HG03432 (cell line): ENCODE data around the gene WFIKKN1.
A peak's percentile ranks its signal among the peaks of the same experiment; 100 is the strongest.

ENCODE experiments used
- ATAC-seq: cut with Tn5 transposase; IDR thresholded peaks from one replicate; pipeline ENCODE4 v1.9.1; 2021; ENCODE audit warnings: mild to moderate bottlenecking, moderate library complexity; ENCODE audit not compliant: unreplicated experiment

The WFIKKN1 gene

DNA sequence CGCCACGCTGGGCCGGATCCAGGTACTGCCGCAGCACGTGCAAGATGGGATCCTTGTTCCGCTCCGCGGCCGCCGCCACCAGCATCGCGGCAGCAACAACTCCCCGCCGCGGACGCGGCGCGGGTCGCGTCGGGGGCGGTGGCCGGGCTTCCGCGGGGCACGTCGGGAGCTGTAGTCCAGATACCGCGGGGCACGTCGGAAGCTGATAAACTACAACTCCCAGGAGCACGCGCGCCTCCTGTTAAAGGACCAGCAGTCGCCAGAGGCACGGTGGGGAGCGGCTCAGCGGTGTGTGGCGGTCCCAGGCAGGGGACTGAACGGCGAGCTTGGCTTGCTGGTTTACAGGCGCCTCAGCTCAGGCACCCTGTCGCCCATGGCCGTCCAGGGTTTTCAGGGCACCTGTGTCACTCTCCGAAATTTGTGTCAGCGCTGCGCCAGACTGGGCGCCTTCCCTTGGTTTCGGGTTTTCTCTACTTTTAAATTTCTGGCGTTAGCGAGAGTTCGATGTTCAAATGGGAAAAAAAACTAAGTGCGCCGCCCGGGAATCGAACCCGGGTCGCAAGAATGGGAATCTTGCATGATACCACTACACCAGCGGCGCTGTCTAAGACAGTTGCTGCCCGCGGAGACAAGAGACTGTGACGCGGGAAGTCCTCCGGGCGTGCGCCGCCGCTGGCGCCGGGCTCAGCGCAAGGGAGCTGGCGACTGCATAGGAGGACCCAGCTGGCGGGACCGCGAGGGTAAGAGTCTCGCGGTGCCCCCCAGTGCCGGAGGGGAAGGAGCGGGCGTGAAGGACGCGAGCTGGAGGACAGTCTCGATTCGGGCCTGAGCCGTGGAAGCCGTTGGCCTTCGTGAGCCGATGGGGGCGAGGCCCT is 5.7 kb downstream of the WFIKKN1 start, which contains the start of gene METTL26:
Gene METTL26, minus strand, starts transcription at position 100 of the 875 bp plus-strand sequence. Its CDS starts 15 bp downstream, at position 85.
- peak; percentile 66 for ATAC-seq

DNA sequence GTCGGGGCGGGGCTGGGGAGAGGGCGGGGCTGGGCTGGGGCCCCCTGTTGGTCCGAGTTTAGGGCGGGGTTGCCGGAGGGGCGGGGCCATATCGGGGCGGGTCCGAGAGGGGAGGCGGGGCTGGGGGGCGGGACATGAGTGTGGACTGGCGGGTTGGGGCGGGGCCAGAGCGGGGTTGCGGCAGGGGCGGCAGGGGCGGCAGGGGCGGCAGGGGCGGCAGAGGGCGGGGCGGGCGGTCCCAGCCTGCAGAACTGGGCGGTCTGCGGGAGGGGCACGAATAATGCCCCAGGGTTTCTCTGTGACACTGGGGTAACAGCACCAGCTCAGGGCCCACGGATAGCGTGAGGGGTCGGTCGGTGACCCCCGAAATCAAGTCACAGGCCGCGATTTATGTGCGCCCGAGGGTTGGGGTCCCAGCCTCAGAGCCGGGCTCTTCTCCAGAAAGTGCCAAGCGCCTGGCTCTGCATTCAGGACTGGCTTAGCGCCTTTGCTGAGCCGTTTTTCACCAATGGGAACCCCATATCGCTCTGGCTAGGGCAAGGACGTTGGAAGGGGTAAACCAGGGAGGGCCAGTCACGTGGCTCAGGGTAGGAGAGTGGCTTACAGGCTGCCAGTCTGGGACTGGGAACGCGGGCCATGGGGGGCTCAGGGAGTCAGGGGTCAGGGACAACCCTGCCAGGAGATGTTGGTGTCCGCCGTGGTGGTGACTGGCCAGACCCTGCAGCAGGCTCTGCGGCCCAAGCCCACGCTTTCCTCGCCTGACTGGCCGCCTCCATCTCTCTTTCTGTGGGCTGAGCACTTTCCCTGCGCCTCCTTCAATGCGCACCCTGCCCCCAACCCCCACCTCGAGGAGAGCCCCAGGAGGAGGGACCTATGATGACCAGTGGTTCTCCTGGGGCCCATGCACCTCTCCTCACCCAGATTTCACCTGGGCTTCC is 6.6 kb downstream of the WFIKKN1 start:
- ATAC-seq, result no peak

DNA sequence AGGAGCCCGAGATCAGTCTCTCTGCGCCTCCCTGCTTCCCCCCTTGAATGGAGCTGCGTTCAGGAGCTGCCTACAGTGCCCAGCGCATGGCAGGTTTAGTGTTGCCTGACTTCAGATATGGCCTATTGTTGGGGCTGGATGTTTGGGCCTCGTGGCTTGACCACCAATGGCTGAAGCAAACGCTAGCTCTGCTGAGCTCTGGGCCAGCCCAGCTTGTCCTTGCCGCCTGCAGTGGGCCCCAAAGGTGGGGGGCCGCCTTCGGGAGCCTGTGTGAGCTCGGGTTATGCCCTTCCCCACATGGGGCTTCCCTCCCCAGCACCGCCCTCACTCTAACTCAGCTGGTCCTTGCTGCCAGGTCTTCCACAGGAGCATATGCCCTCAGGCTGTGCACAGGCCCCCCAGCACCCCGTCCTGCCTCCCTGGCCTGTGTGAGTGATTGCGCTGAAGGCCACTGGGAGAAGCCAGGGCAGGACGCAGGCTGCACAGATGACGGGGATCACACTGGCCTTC is 7.3 kb downstream of the WFIKKN1 start:
- ATAC-seq, result no peak

DNA sequence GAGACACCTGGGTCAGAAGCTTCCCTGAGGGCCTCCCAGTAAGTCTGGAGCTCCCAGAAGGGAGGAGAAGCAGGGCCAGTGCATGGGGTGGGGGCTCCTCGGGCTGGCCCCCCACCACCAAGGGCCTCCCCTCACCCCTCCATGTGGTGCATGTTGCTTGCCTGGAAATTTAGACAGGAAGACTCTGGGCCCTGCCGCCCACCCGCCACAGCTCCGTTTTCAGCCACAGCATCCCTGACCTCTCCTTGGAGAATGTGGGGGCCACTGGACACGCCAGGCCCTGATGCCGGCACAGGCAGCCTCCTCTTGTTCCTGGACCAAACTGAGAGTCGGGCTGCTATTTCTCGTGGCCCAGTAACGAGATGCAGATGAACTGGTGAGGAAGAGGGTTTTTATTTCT is 8.1 kb downstream of the WFIKKN1 start:
- no peak for ATAC-seq

DNA sequence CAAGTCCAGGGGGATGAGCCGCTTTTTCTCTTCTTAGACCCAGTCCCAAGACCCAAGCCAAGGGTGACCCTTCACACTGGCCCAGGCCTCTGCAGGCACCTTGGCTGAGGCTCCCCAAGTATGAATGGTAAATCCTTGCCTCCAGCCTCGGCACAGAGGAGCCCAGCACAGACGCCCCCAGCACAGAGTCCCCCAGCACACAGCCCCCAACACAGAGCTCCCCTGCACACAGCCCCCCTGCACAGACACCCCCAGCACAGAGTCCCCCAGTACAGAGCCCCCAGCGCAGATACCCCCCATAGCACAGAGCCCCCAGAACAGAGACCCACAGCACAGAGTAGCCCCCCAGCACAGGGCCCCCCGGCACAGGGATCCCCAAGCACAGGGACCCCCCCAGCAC is 9.8 kb downstream of the WFIKKN1 start:
- no peak for ATAC-seq

DNA sequence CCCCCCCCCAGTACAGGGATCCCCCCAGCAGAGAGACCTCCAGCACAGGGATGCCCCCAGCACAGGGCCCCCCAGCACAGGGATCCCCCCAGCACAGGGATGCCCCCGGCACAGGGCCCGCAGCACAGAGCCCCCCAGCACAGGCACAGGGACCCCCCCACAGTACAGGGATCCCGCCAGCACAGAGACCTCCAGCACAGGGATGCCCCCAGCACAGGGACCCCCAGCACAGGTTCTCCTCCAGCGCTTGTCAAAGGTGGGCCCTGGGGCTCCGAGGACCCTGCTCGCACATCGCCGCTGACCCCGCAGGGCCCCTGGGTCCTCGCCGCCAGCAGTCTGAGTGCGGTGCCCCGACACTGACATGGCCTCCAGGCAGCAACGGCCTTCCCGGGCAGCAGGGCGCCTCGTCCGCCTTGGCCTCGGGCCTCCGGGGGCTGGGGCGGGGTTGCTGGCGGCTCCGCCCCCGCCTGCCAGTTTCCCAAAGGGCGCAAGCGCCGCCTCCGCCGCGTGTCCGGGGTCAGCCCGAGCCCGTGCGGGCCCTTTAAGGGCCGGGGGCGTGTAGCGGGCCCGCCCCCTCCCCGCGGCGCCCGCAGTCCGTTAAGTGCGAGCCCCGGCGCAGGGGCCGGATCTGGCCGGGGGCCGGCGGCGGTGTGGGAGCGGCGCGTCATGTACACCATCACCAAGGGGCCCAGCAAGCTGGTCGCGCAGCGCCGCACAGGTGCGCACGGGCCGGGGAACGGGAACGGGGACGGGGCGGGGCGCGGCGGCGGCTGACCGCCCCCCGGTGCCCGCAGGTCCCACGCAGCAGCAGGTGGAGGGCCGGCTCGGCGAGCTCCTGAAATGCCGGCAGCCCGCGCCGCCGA is 10.8 kb downstream of the WFIKKN1 start, which contains the start of gene MCRIP2:
Gene MCRIP2, plus strand, starts transcription at position 503 of the 863 bp plus-strand sequence. Its CDS starts 164 bp downstream, at position 667.
- peak; percentile 50 for ATAC-seq

DNA sequence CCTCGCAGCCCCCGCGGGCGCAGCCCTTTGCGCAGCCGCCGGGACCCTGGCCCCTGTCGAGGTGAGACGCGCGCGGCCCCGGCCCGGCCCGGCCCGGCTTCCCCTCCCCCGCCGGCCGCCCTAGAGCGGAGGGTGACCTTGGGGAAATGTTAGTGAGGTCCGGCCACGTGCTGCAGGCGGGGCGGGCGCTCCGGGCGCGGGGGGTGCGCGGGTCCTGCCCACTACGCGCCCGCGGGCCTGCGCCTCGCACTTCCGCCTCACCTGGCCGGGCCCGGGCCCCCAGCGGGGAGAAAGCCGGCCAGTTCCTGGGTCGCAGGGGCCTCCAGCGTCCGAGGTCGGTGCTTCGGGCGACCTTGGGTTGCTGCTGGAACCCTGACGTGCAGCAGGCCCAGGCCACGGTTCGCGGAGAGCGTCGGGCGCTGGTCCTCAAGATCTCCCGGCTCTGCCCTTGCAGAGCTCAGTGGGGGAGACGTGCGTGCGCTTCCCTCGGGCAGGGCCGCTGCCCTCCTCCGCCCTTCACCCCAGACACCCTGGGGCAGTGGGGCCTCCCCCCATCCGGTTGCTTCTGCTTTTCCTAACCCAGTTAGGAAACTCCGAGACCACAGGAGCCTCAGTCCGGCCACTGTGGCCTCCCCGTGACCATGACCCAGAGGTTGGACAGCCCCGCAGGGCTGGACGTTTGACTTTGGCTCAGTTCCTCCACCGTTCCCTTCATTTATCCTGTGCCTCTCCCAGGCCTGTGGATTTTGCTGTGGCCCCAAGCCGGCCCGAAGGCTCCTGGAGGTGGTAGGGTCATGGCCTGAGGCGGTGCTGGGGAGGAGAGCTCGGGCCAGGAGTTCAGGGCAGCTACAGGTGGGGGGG is 11.6 kb downstream of the WFIKKN1 start:
- ATAC-seq, result peak; percentile 43

DNA sequence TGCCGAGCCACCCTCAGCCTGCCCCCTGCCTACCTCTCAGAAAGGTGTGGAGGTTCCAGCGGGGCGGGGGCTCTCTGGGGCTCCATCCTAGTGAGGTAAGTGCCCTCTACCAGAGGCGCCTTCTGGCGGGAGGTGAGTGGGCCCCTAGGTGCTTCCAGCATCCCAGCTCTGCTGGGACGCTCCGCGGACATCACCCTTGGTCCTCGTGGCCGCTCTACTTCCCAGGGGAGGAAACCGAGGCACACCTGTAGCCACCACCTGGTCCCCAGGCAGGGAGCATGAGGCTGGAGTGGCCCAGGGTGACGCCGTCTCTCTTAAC is 12.2 kb downstream of the WFIKKN1 start:
- ATAC-seq, result no peak

DNA sequence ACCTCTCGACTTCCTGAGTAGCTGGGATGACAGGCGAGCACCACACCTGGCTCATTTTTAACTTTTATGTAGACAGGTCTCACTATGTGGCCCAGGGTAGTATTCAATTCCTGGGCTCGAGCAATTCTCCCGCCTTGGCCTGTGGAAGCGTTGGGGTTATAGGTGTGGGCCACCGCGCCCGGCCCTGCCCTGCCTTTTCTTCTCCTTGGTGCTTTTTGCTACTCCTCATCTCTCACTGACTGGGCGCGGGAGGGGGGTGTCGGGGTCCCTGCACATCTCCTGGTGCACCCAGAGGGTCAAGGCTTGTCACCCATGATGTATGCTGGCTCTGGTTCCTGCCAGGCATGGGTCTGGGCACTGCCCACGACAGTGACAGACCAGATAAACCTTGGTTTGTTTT is 13.8 kb downstream of the WFIKKN1 start:
- ATAC-seq, result no peak

DNA sequence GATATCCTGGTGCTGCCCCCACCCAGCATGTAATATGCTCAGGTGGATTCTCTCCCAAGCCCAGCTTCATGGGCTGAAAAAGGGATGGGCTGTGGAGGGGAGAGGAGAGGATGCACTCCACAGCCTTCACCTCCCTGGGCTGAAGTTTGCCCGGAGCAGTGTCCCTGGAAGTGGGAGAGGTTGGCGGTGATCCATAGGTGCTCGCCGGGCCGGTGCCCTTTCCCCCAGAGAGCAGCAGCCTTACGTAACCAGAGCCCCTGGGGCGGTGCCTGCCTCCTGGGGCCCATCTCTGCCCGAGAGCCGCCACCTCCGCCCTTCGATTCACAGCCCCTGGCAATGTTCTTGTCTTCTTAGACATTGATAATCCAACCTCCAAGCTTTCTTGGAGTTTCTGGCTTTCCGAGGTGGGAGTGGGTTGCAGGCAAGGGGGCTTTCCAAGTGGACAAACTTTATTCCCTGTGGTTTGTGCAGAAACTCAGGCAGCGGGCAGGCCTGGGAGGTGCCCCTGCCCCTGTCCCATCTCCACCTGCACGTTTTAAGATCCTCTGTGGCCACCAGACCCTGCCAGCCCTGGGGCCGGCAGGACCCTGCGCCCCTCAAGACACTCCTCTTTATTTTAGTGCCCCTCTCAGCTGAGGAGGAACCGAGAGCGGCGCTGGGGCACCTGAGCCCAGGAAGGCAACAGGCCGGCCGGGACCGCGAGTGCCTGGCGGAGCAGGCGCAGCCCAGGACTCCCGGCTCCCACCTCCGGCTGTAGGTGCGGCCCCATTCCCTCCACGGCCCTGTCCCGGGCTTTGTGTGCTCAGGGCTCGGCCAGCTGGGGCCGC is 15.3 kb downstream of the WFIKKN1 start:
- no peak for ATAC-seq

DNA sequence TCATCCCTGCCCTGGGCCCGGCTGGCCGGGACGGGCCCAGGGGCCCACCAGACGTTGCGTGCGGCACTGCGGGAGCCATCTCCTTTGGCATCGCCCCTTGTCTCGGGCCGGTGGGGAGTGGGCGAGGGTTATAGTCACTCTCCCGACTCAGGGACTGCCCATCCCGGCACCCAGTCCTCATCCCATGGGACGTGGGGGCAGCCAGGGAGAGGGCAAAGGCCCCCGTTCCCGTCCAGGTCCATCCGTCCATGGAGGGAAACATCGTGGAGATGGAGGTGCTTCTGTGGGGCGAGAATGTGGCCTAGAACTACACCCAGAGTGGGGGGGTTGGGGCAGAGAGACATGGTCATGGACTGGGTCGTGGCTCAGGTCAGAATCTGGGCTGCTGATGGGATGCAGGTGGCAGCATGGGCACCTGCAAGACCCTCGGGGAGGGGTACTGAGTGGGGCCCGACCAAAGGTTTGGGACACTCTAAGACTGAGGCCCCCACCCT is 15.9 kb downstream of the WFIKKN1 start:
- no peak for ATAC-seq

DNA sequence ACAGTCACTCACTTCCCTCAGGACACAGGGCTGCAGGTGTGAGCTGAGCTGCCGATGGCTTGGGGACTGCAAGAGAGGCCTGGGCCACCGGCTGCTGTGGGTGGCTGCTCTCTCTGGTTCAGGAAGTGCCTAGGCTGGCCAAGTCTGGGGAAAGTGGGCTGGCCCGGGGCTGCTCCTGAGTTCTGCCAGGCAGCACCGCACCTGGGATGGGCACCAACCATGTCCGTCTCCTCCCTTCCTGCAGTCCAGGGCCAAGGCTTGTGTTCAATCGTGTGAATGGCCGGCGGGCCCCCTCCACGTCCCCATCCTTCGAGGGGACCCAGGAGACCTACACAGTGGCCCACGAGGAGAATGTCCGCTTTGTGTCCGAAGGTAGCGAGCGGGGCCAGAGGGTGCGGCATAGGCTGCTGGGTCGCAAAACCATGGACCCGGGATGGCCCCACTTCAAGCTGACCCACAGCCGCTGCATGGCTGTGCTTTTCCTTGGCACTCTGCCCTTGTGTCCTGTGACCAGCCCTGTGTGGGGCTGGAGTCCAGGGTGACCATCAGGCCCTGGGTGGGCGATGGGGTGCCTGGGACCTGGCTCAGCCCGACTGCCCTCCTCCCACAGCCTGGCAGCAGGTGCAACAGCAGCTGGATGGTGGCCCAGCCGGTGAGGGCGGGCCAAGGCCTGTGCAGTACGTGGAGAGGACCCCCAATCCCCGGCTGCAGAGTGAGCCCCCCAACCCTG is 16.6 kb downstream of the WFIKKN1 start:
- ATAC-seq, result no peak

DNA sequence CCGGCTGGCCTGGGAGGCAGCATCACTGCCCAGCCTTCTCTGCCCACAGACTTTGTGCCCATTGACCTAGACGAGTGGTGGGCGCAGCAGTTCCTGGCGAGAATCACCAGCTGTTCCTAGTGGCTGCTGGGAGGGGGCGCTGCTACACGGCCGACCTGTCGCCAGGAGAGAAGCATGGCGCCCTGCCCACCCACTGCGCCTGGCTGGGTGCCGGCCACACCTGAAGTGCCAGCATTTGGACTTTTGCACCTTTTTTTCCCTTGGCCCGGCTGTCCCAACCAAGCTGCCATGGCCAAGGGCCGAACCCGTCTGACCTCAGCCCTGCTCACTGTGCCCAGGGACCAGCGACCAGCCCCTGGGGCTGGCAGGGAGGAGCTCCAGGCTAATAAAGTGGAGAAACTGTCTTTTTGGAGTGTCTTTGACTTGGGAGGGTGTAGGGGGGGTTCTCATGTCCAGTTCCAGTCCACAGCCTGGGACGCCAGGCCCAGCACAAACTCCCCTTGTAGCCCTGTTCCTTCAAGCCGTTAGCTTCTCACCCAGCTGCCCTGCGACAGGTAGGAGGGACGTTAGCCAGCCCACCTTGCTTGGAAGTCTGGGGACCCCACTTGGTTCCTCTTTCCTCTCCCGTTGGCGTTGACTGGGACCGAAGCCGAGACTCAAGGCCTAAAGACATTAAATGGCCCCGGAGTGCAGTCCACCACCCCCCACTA is 17.4 kb downstream of the WFIKKN1 start:
- no peak for ATAC-seq

DNA sequence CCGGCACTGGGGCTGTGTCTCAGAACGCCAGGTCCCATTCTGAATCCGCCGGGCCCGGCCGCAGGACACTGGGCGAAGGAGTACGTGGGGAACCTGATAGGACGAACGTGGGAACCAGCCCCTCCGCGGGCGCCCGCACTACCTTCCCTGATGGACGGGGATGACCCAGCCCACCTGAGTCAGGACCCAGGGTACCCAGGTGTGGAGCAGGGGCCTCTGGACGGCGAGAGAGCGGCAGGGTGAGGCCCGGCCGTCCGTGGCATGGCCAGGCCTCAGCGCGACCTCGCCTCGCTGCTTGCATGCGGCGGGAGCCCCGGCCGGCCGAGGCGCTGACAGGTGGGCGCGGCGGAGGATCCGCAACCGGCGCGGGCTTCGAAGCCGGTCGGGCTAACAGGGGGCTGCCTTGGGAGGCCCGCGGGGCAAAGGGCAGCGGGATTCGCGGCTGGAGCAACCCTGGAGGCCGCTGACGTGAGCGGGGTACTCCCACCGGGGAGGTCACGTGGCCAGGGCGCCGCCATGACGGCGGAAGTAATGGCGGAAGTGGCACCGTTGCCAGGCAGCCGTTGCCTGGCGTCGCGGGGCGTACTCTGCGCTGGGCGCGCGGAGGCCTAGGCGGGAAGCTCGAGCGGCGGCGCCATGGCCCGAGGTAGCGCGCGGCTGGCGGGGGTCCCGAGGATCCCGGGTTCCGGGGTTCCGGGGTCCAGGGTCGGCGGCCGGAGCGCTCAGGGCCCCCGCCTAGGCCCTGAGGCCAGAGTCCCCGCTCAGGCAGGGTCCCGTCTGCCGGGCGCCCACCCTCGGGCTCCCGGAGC is 18.2 kb downstream of the WFIKKN1 start, which contains the start of gene WDR90:
Gene WDR90, plus strand, starts transcription at position 585 of the 809 bp plus-strand sequence. Its CDS starts 52 bp downstream, at position 637.
- peak; percentile 80 for ATAC-seq

DNA sequence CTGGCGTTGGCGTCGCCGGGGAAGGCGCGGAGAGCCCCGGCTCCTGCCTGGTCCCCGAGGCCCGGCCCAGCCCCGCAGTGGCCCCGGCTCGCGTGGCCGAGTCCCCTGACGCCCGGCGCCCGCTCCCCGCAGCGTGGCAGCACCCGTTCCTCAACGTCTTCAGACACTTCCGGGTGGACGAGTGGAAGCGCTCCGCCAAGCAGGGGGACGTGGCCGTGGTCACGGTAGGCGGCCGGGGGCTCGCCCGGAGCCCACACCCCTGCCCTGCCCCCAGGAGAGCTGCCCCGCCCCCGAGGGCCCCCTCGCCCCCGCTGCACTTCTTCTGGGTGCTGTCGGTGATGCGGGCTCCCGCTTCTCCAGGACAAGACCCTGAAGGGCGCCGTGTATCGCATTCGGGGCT is 18.8 kb downstream of the WFIKKN1 start:
- peak; percentile 12 for ATAC-seq

DNA sequence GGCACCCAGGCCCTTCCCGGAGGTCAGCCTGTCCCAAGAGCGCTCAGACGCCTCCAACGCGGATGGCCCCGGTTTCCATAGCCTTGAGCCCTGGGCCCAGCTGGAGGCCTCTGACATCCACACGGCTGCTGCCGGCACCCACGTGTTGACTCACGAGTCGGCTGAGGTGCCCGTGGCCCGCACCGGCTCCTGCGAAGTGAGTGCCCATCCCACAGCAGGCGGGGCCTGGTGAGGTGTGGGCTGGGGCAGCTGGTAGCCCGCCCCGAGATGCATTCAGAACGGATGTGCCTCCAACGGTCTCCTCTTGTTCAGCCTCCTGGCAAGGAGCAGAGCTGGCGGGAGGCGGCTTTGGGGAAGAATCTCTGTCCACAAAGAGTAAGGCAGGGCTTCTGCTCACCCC is 21.1 kb downstream of the WFIKKN1 start:
- ATAC-seq, result no peak
